Breast epithelium (tissue), 4 donors: ENCODE data around the gene SNX5. TPM values are rescaled to one million over a fixed set of nuclear protein-coding genes. Genes with fewer than 3 reads are reported as not detected.

ENCODE experiments used
- DNase-seq, 2 donors: peaks; one replicate each; pipeline ENCODE4 v3.0.0-alpha.2; 2019; ENCODE audit warnings: low spot score in 2 of 2
- H3K27ac ChIP-seq, 2 donors: fragments of 200-600 bp; sonication (generic) in 1 of 2; one replicate each; pipeline ENCODE4 v1.5.1; 2016 to 2019; ENCODE audit warnings: mild to moderate bottlenecking in 1 of 2
- H3K27me3 ChIP-seq, 2 donors: fragments of 200-600 bp; sonication (generic) in 1 of 2; one replicate each; pipeline versions ENCODE4 v1.5.1 to v1.6.0; 2017 to 2019; ENCODE audit warnings: control low read depth in 1 of 2, mild to moderate bottlenecking in 1 of 2
- H3K36me3 ChIP-seq: fragments of 200-600 bp; one replicate; pipeline ENCODE4 v1.5.1; 2019
- H3K4me1 ChIP-seq, 2 donors: fragments of 200-600 bp; sonication (generic); one replicate each; pipeline ENCODE4 v1.5.1; 2016 to 2019; ENCODE audit warnings: control low read depth in 1 of 2
- H3K4me3 ChIP-seq, 3 donors: fragments of 200-600 bp; sonication (generic); 1 replicate in 2 of 3; 2 replicates in 1 of 3; pipeline ENCODE4 v1.5.1; 2016 to 2019; ENCODE audit warnings: mild to moderate bottlenecking in 3 of 3, moderate library complexity in 2 of 3
- H3K9me3 ChIP-seq, 2 donors: fragments of 200-600 bp; sonication (generic) in 1 of 2; one replicate each; pipeline ENCODE4 v1.5.1; 2016 to 2019; ENCODE audit warnings: control low read depth in 1 of 2
- CTCF ChIP-seq, 3 donors: fragments of 450-650 bp; IDR thresholded peaks; one replicate each; pipeline ENCODE4 v1.5.1; 2016 to 2017; ENCODE audit warnings: antibody characterized with exemption in 3 of 3, mild to moderate bottlenecking in 3 of 3, moderate library complexity in 3 of 3
- POLR2A ChIP-seq: fragments of 450-650 bp; IDR thresholded peaks from one replicate; pipeline ENCODE4 v1.6.1; 2016; ENCODE audit warnings: antibody characterized with exemption, mild to moderate bottlenecking, moderate library complexity
- POLR2AphosphoS5 ChIP-seq, 3 donors: sonication (generic); formaldehyde crosslinking; IDR thresholded peaks; one replicate each; pipeline ENCODE4 v1.6.1; 2017; ENCODE audit warnings: antibody characterized with exemption in 3 of 3
- intact Hi-C: fragments of 100-400 bp; cut with DNase I; formaldehyde crosslinking; loops from one replicate; pipeline ENCODE4 v1.15.1; 2023; ENCODE audit warnings: low total_unique reads
- total RNA-seq, 3 donors: library from RNA; depleted of rRNA; stranded (reverse); fragments of >200 nt; gene quantifications; one replicate each; pipeline ENCODE4 v1.1.0, GENCODE V29; 2016

SNX5 gene
- total RNA-seq, 3 donors from 2014 or later: 96.7 to 127 (median 122) TPM

- H3K4me3 ChIP-seq: peak overlapping the region in 2 of 3 donors; percentile 91
- intact Hi-C loops: no loop called here
- no peak for DNase-seq
- peaks cover 0 to 8% of the 10 kb centered on the region in 2 donors for H3K4me1 ChIP-seq
- H3K36me3 ChIP-seq: no peaks in the 10 kb centered on the region
- peak overlapping the region in 1 of 2 donors; percentile 97 for H3K27ac ChIP-seq
- H3K27me3 ChIP-seq: no peaks in the 10 kb centered on the region
- no peak for TF ChIP-seq CTCF (IDR thresholded peaks at IDR 0.05)
- TF ChIP-seq POLR2A: no peak
- no peak for TF ChIP-seq POLR2AphosphoS5 (IDR thresholded peaks at IDR 0.05)
- H3K9me3 ChIP-seq: no peaks in the 10 kb centered on the region
These were observed 3.5 kb upstream of the SNX5 start for GRCh38 chr20:17972121-17972520.

DNA sequence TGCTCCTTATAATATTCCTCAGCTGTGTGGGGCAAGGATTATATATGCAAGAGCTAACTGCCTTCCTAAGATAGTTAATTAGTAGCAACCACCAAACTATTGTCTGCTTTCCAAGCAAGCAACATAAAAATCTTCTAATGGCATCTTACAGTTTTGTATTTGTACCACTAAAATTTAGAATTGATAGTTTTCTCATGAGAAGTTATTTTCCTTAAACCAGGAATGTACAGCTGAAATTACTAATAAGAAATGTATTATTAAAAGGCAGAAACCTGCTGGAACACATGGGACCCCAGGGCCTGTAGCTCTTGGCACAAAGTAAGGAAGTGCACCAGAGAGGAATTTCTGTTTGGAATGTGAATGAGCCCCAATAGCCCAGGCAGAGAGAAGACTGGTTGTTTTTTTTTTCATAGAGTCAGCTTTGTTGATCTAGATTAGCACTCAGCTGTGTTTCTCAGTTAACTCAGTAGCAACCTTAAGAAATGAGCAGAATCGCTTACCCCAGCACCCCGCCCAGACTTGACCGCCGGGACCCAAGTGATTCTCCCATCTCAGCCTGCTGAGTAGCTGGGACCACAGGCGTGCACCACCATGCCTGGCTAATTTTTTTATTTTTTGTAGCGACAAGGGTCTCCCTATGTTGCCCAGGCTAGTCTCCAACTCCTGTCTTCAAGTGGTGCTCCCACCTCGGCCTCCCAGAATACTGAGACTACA lies 2.9 kb upstream of the SNX5 start:
- peak in 1 of 2 donors; percentile 44 for DNase-seq
- H3K9me3 ChIP-seq: no peaks in the 10 kb centered on the region
- peaks cover 0 to 8% of the 10 kb centered on the region in 2 donors for H3K4me1 ChIP-seq
- H3K27ac ChIP-seq: peak overlapping the region; percentile 96 to 97
- H3K4me3 ChIP-seq: peak overlapping the region in 2 of 3 donors; percentile 91
- intact Hi-C loops: no loop called here
- TF ChIP-seq POLR2A: no peak
- no peak for TF ChIP-seq CTCF (IDR thresholded peaks at IDR 0.05)
- no peaks in the 10 kb centered on the region for H3K27me3 ChIP-seq
- H3K36me3 ChIP-seq: no peaks in the 10 kb centered on the region

- intact Hi-C loops: no loop called here
- H3K4me1 ChIP-seq: peaks cover 0 to 8% of the 10 kb centered on the region in 2 donors
These were observed 1.4 kb upstream of the SNX5 start for GRCh38 chr20:17969884-17970409.

GRCh38 chr20:17969278-17969883 lies 787 bp upstream of the SNX5 start:
- peaks cover 0 to 8% of the 10 kb centered on the region in 2 donors for H3K4me1 ChIP-seq
- TF ChIP-seq POLR2AphosphoS5 (IDR thresholded peaks at IDR 0.05) (no peak), CTCF (IDR thresholded peaks at IDR 0.05) (no peak), POLR2A (no peak)
- H3K27ac ChIP-seq: peak overlapping the region; percentile 96 to 97
- H3K4me3 ChIP-seq: peak overlapping the region; percentile 85 to 91 (median 91)
- no peaks in the 10 kb centered on the region for H3K9me3 ChIP-seq
- H3K36me3 ChIP-seq: no peaks in the 10 kb centered on the region
- H3K27me3 ChIP-seq: no peaks in the 10 kb centered on the region
- DNase-seq: peak in 1 of 2 donors; percentile 39
- intact Hi-C loops: no loop called here

More at GRCh38 chr20:17969884-17970409, 1.4 kb upstream of the SNX5 start:
- no peaks in the 10 kb centered on the region for H3K9me3 ChIP-seq
- H3K4me3 ChIP-seq: peak overlapping the region; percentile 85 to 91 (median 91)
- no peaks in the 10 kb centered on the region for H3K27me3 ChIP-seq
- peak in 1 of 2 donors; percentile 28 for DNase-seq
- no peaks in the 10 kb centered on the region for H3K36me3 ChIP-seq
- no peak for TF ChIP-seq POLR2AphosphoS5 (IDR thresholded peaks at IDR 0.05)
- TF ChIP-seq CTCF (IDR thresholded peaks at IDR 0.05): no peak
- TF ChIP-seq POLR2A: no peak
- peak overlapping the region; percentile 96 to 97 for H3K27ac ChIP-seq
